Nephron progenitor cell (in vitro differentiated cells): ENCODE data around the gene APBB3.

Experiments used
- DNase-seq: peaks from one replicate; pipeline ENCODE4 v3.0.0; 2021
- H3K27ac Mint-ChIP-seq: 2 replicates; pipeline ENCODE4 v1.8.0; 2021; ENCODE audit warnings: mild to moderate bottlenecking, moderate library complexity, mixed read lengths
- H3K27me3 Mint-ChIP-seq: 2 replicates; pipeline ENCODE4 v1.8.0; 2021; ENCODE audit warnings: mild to moderate bottlenecking, low read depth, mixed read lengths; ENCODE audit not compliant: poor library complexity
- H3K36me3 Mint-ChIP-seq: 2 replicates; pipeline ENCODE4 v1.8.0; 2021; ENCODE audit warnings: low read depth, mixed read lengths
- H3K4me1 Mint-ChIP-seq: 2 replicates; pipeline ENCODE4 v1.8.0; 2021; ENCODE audit warnings: mixed read lengths
- H3K4me3 Mint-ChIP-seq: 2 replicates; pipeline ENCODE4 v1.8.0; 2021; ENCODE audit warnings: mild to moderate bottlenecking, moderate library complexity, mixed read lengths
- H3K9me3 Mint-ChIP-seq: 2 replicates; pipeline ENCODE4 v1.8.0; 2021; ENCODE audit warnings: mild to moderate bottlenecking, moderate library complexity, mixed read lengths
- TF ChIP-seq, protein P1 (sequence below): fragments of 200-600 bp; sonication (generic); IDR thresholded peaks from 2 replicates; pipeline ENCODE4 v1.5.0; 2021; ENCODE audit warnings: antibody characterized with exemption

Gene APBB3

DNA sequence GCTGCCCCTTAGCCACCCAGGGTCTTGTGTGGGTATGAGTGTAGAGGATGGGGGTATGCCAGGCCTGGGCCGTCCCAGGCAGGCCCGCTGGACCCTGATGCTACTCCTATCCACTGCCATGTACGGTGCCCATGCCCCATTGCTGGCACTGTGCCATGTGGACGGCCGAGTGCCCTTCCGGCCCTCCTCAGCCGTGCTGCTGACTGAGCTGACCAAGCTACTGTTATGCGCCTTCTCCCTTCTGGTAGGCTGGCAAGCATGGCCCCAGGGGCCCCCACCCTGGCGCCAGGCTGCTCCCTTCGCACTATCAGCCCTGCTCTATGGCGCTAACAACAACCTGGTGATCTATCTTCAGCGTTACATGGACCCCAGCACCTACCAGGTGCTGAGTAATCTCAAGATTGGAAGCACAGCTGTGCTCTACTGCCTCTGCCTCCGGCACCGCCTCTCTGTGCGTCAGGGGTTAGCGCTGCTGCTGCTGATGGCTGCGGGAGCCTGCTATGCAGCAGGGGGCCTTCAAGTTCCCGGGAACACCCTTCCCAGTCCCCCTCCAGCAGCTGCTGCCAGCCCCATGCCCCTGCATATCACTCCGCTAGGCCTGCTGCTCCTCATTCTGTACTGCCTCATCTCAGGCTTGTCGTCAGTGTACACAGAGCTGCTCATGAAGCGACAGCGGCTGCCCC is 2.9 kb upstream of the APBB3 start:
- Mint-ChIP-seq H3K4me3 (no peak overlapping the region), H3K36me3 (peaks cover 11% of the 10 kb centered on the region), H3K27me3 (peaks cover 3% of the 10 kb centered on the region), H3K27ac (no peak overlapping the region), H3K9me3 (no peaks in the 10 kb centered on the region), H3K4me1 (peaks cover 34% of the 10 kb centered on the region)
- DNase-seq: no peak
- TF ChIP-seq, protein P1, sequence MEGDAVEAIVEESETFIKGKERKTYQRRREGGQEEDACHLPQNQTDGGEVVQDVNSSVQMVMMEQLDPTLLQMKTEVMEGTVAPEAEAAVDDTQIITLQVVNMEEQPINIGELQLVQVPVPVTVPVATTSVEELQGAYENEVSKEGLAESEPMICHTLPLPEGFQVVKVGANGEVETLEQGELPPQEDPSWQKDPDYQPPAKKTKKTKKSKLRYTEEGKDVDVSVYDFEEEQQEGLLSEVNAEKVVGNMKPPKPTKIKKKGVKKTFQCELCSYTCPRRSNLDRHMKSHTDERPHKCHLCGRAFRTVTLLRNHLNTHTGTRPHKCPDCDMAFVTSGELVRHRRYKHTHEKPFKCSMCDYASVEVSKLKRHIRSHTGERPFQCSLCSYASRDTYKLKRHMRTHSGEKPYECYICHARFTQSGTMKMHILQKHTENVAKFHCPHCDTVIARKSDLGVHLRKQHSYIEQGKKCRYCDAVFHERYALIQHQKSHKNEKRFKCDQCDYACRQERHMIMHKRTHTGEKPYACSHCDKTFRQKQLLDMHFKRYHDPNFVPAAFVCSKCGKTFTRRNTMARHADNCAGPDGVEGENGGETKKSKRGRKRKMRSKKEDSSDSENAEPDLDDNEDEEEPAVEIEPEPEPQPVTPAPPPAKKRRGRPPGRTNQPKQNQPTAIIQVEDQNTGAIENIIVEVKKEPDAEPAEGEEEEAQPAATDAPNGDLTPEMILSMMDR: no peak

DNA sequence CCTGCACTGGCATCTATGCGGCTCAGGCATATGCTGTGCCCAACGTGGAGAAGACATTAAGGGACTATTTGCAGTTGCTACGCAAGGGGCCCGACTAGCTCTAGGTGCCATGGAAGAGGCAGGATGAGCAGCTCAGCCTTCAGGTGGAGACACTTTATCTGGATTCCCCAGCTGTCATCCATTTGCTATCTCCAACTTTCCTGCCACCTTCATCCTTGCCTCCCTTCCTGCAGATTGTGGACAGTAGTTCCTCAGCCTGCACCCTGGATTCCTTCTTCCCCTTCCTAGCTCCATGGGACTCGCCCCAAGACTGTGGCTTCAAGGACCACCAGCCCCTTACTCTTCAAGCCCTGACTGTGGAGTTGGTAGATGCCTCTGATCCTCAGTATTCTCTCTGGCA is 2.3 kb upstream of the APBB3 start:
- Mint-ChIP-seq H3K9me3 (no peaks in the 10 kb centered on the region), H3K27me3 (peaks cover under 1% of the 10 kb centered on the region), H3K36me3 (peaks cover 11% of the 10 kb centered on the region), H3K4me3 (no peak overlapping the region), H3K4me1 (peaks cover 34% of the 10 kb centered on the region), H3K27ac (no peak overlapping the region)
- no peak for DNase-seq
- TF ChIP-seq, protein P1: no peak

DNA sequence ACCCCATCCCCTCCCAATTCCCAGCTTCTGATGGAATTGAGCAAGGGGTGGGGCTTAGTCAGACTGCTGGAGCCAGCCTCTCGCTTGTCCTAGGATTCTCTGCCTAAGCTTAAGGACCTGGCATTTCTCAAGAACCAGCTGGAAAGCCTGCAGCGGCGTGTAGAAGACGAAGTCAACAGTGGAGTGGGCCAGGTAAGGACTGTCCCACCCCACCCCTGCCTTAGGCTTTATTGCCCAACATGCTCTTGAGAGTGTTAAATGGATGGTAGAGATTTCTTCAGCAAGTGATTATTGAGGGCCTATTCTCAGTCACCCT is 1.3 kb upstream of the APBB3 start:
- DNase-seq: no peak
- Mint-ChIP-seq H3K27ac (no peak overlapping the region), H3K36me3 (peaks cover 11% of the 10 kb centered on the region), H3K4me1 (peaks cover 34% of the 10 kb centered on the region), H3K4me3 (peak overlapping the region; percentile 94), H3K9me3 (no peaks in the 10 kb centered on the region), H3K27me3 (no peaks in the 10 kb centered on the region)
- TF ChIP-seq, protein P1: no peak

DNA sequence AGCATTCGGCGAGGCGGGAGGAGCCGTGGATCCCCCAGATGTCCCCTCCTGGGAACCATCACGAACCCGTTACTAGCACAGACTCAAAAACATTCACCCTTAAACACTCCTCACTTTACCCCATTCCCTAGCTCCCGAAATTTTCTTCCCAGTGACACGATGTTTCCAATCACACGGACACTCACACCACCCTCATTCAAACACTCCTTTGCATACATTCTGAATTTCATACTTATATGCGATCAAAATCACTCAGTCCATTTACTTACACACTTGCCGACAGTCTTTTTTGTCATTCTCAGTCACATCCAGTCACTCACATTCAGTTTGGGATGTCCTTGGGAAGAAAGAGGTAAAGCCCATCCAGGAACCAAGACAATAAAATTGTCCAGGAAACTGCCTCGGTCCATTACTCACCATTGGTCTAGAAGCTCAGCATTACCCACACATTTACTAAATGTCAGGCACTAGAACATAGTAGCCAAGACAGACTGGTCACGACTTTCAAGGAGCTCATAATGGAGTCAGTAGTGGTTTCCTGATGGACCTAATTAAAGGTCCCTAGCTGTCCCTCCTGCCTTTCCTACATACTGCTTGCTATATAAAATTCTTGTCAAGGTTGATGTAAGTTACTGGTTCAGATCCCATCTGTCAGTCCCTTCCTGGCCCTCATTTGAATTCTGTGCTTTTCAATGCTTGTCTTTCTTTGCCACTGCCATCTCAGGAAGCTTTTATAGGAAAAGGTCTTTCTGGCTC is 804 bp upstream of the APBB3 start:
- DNase-seq: no peak
- peaks cover 11% of the 10 kb centered on the region for H3K36me3 Mint-ChIP-seq
- TF ChIP-seq, protein P1: no peak
- peak overlapping the region; percentile 70 for H3K27ac Mint-ChIP-seq
- peaks cover 34% of the 10 kb centered on the region for H3K4me1 Mint-ChIP-seq
- H3K27me3 Mint-ChIP-seq: no peaks in the 10 kb centered on the region
- no peaks in the 10 kb centered on the region for H3K9me3 Mint-ChIP-seq
- H3K4me3 Mint-ChIP-seq: peak overlapping the region; percentile 94

DNA sequence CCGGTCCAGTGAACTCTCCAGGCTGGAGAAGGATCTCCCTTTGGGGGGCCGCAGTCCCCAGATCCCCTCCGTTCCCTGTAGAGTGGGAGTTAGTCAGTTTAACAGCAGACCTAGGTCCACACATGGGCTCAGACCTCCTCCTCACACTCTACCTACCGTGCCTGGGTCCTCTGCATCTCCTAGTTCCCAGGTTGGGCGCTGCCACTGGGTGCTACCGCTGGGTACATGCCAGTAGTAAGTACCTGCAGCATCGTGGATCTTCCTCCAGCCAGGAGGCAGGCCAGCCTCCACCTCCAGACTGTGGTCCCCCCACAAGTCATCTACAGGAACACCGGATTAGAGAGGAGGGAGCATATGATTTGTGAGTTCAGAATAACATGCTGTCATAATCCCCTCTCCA is 802 bp downstream of the APBB3 start:
- peak overlapping the region; percentile 41 for H3K27ac Mint-ChIP-seq
- H3K9me3 Mint-ChIP-seq: no peaks in the 10 kb centered on the region
- DNase-seq: no peak
- no peaks in the 10 kb centered on the region for H3K27me3 Mint-ChIP-seq
- H3K4me3 Mint-ChIP-seq: peak overlapping the region; percentile 94
- TF ChIP-seq, protein P1: no peak
- H3K36me3 Mint-ChIP-seq: peaks cover 11% of the 10 kb centered on the region
- H3K4me1 Mint-ChIP-seq: peaks cover 34% of the 10 kb centered on the region
